ENCODE data around the gene GMCL2.

DNA sequence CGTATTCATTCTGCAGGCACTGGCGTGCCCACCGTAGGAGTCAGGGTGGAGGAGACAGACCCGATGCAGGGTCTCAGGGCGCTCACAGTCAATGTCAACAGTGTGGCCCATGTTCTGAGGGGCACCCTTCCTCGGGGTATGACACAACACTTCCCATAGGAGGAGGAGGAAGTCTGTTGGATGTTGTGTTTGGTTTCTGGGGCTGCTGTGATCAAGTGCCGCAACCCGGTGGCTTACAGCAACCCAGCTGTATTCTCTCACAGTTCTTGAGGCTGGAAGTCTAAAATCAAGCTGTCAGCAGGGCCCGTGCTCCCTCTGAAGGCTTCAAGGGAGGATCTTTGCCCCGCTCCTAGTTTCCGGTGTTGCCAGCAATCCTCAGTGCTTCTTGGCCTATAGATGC lies 11.5 kb upstream of the GMCL2 start:
- TF ChIP-seq, protein P1, sequence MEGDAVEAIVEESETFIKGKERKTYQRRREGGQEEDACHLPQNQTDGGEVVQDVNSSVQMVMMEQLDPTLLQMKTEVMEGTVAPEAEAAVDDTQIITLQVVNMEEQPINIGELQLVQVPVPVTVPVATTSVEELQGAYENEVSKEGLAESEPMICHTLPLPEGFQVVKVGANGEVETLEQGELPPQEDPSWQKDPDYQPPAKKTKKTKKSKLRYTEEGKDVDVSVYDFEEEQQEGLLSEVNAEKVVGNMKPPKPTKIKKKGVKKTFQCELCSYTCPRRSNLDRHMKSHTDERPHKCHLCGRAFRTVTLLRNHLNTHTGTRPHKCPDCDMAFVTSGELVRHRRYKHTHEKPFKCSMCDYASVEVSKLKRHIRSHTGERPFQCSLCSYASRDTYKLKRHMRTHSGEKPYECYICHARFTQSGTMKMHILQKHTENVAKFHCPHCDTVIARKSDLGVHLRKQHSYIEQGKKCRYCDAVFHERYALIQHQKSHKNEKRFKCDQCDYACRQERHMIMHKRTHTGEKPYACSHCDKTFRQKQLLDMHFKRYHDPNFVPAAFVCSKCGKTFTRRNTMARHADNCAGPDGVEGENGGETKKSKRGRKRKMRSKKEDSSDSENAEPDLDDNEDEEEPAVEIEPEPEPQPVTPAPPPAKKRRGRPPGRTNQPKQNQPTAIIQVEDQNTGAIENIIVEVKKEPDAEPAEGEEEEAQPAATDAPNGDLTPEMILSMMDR (IDR thresholded peaks at IDR 0.05; ENCODE audit: low read depth, low read length, missing input control): no peak
- TF ChIP-seq YY1 (IDR thresholded peaks at IDR 0.05) (no peak), SP1 (IDR thresholded peaks at IDR 0.05) (no peak), JUND (IDR thresholded peaks at IDR 0.05) (no peak), GABPA (IDR thresholded peaks at IDR 0.05 in 1 of 2, conservative IDR thresholded peaks at IDR 0.05 in 1 of 2) (no peak), EGR1 (IDR thresholded peaks at IDR 0.05; ENCODE audit: low read depth in 2 of 2) (no peak), TAF1 (conservative IDR thresholded peaks at IDR 0.05) (no peak)
- TF ChIP-seq, protein P2, sequence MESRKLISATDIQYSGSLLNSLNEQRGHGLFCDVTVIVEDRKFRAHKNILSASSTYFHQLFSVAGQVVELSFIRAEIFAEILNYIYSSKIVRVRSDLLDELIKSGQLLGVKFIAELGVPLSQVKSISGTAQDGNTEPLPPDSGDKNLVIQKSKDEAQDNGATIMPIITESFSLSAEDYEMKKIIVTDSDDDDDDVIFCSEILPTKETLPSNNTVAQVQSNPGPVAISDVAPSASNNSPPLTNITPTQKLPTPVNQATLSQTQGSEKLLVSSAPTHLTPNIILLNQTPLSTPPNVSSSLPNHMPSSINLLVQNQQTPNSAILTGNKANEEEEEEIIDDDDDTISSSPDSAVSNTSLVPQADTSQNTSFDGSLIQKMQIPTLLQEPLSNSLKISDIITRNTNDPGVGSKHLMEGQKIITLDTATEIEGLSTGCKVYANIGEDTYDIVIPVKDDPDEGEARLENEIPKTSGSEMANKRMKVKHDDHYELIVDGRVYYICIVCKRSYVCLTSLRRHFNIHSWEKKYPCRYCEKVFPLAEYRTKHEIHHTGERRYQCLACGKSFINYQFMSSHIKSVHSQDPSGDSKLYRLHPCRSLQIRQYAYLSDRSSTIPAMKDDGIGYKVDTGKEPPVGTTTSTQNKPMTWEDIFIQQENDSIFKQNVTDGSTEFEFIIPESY (IDR thresholded peaks at IDR 0.05): no peak
- TF ChIP-seq, protein P3, sequence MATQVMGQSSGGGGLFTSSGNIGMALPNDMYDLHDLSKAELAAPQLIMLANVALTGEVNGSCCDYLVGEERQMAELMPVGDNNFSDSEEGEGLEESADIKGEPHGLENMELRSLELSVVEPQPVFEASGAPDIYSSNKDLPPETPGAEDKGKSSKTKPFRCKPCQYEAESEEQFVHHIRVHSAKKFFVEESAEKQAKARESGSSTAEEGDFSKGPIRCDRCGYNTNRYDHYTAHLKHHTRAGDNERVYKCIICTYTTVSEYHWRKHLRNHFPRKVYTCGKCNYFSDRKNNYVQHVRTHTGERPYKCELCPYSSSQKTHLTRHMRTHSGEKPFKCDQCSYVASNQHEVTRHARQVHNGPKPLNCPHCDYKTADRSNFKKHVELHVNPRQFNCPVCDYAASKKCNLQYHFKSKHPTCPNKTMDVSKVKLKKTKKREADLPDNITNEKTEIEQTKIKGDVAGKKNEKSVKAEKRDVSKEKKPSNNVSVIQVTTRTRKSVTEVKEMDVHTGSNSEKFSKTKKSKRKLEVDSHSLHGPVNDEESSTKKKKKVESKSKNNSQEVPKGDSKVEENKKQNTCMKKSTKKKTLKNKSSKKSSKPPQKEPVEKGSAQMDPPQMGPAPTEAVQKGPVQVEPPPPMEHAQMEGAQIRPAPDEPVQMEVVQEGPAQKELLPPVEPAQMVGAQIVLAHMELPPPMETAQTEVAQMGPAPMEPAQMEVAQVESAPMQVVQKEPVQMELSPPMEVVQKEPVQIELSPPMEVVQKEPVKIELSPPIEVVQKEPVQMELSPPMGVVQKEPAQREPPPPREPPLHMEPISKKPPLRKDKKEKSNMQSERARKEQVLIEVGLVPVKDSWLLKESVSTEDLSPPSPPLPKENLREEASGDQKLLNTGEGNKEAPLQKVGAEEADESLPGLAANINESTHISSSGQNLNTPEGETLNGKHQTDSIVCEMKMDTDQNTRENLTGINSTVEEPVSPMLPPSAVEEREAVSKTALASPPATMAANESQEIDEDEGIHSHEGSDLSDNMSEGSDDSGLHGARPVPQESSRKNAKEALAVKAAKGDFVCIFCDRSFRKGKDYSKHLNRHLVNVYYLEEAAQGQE (IDR thresholded peaks at IDR 0.05): no peak
- TF ChIP-seq, protein P4, sequence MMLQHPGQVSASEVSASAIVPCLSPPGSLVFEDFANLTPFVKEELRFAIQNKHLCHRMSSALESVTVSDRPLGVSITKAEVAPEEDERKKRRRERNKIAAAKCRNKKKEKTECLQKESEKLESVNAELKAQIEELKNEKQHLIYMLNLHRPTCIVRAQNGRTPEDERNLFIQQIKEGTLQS (IDR thresholded peaks at IDR 0.05): no peak
- TF ChIP-seq, protein P5, sequence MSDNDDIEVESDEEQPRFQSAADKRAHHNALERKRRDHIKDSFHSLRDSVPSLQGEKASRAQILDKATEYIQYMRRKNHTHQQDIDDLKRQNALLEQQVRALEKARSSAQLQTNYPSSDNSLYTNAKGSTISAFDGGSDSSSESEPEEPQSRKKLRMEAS (IDR thresholded peaks at IDR 0.05): no peak

Measured in liver (tissue), 3 donors.